ENCODE results near the gene VMAC. TPM values are rescaled to one million over a fixed set of nuclear protein-coding genes. Genes with fewer than 3 reads are reported as not detected.

VMAC gene
- total RNA-seq, 1 experiment from 2014 or later = 8.9 TPM

GRCh38 chr19:5907241-5907640 lies 2.6 kb downstream of the VMAC start:
- Histone ChIP-seq H3K4me1 (ENCODE audit: low read length) (peaks cover 9% of the 10 kb centered on the region), H2AFZ (ENCODE audit: low read length) (no peak overlapping the region), H3K27me3 (ENCODE audit: low read length) (no peaks in the 10 kb centered on the region), H3K9me3 (ENCODE audit: low read length) (no peaks in the 10 kb centered on the region), H3K36me3 (ENCODE audit: insufficient read depth, low read length) (no peaks in the 10 kb centered on the region), H3K79me2 (ENCODE audit: low read length) (peaks cover 13% of the 10 kb centered on the region), H3K4me3 (ENCODE audit: low read length) (no peak overlapping the region), H4K20me1 (ENCODE audit: insufficient read depth, low read depth, low read length) (peaks cover 3% of the 10 kb centered on the region; the same call in 1 of the 2 replicates), H3K9ac (ENCODE audit: low read length) (no peak overlapping the region), H3K9me2 (replicated peaks; ENCODE audit: insufficient read depth, low read length) (no peaks in the 10 kb centered on the region), H3K4me2 (ENCODE audit: low read depth, low read length, poor library complexity, severe bottlenecking) (no peak overlapping the region), H3K27ac (ENCODE audit: low read length) (no peak overlapping the region)
- no peak for DNase-seq

GRCh38 chr19:5908773-5909442 lies 4.2 kb downstream of the VMAC start:
- Histone ChIP-seq H3K9ac (ENCODE audit: low read length) (no peak overlapping the region), H3K4me3 (ENCODE audit: low read length) (no peak overlapping the region), H3K27me3 (ENCODE audit: low read length) (no peaks in the 10 kb centered on the region), H3K36me3 (ENCODE audit: insufficient read depth, low read length) (no peaks in the 10 kb centered on the region; the same call in 1 of the 2 replicates), H2AFZ (ENCODE audit: low read length) (no peak overlapping the region), H3K4me1 (ENCODE audit: low read length) (peaks cover 4% of the 10 kb centered on the region), H3K9me3 (ENCODE audit: low read length) (no peaks in the 10 kb centered on the region), H3K4me2 (ENCODE audit: low read depth, low read length, poor library complexity, severe bottlenecking) (no peak overlapping the region), H4K20me1 (ENCODE audit: insufficient read depth, low read depth, low read length) (no peaks in the 10 kb centered on the region), H3K27ac (ENCODE audit: low read length) (no peak overlapping the region), H3K79me2 (ENCODE audit: low read length) (no peaks in the 10 kb centered on the region), H3K9me2 (replicated peaks; ENCODE audit: insufficient read depth, low read length) (no peaks in the 10 kb centered on the region)
- no peak for DNase-seq

GRCh38 chr19:5910638-5910907 lies 5.9 kb downstream of the VMAC start:
- no peak overlapping the region for H3K4me2 ChIP-seq (ENCODE audit: low read depth, low read length, poor library complexity, severe bottlenecking)
- no peaks in the 10 kb centered on the region for H3K9me3 ChIP-seq (ENCODE audit: low read length)
- no peak overlapping the region for H3K27ac ChIP-seq (ENCODE audit: low read length)
- no peaks in the 10 kb centered on the region for H3K9me2 ChIP-seq (replicated peaks; ENCODE audit: insufficient read depth, low read length)
- H2AFZ ChIP-seq (ENCODE audit: low read length) = no peak overlapping the region
- no peaks in the 10 kb centered on the region; the same call in 1 of the 2 replicates for H3K36me3 ChIP-seq (ENCODE audit: insufficient read depth, low read length)
- H3K79me2 ChIP-seq (ENCODE audit: low read length) = no peaks in the 10 kb centered on the region
- H3K4me1 ChIP-seq (ENCODE audit: low read length) = peaks cover 2% of the 10 kb centered on the region
- no peak overlapping the region for H3K9ac ChIP-seq (ENCODE audit: low read length)
- no peaks in the 10 kb centered on the region for H3K27me3 ChIP-seq (ENCODE audit: low read length)
- DNase-seq = no peak
- H3K4me3 ChIP-seq (ENCODE audit: low read length) = no peak overlapping the region
- H4K20me1 ChIP-seq (ENCODE audit: insufficient read depth, low read depth, low read length) = no peaks in the 10 kb centered on the region

- H3K79me2 ChIP-seq (ENCODE audit: low read length) = no peaks in the 10 kb centered on the region
- no peaks in the 10 kb centered on the region for H4K20me1 ChIP-seq (ENCODE audit: insufficient read depth, low read depth, low read length)
- no peak overlapping the region for H2AFZ ChIP-seq (ENCODE audit: low read length)
- no peaks in the 10 kb centered on the region for H3K4me1 ChIP-seq (ENCODE audit: low read length)
- no peak overlapping the region for H3K27ac ChIP-seq (ENCODE audit: low read length)
- H3K9ac ChIP-seq (ENCODE audit: low read length) = no peak overlapping the region
- no peak for DNase-seq
- no peaks in the 10 kb centered on the region; the same call in 1 of the 2 replicates for H3K36me3 ChIP-seq (ENCODE audit: insufficient read depth, low read length)
- no peaks in the 10 kb centered on the region for H3K27me3 ChIP-seq (ENCODE audit: low read length)
- no peaks in the 10 kb centered on the region for H3K9me2 ChIP-seq (replicated peaks; ENCODE audit: insufficient read depth, low read length)
- no peak overlapping the region for H3K4me2 ChIP-seq (ENCODE audit: low read depth, low read length, poor library complexity, severe bottlenecking)
- H3K9me3 ChIP-seq (ENCODE audit: low read length) = no peaks in the 10 kb centered on the region
- no peak overlapping the region for H3K4me3 ChIP-seq (ENCODE audit: low read length)
Measured at GRCh38 chr19:5911366-5911765, 6.7 kb downstream of the VMAC start.

GRCh38 chr19:5913739-5914357 lies 9.2 kb downstream of the VMAC start, which contains the start of gene CAPS:
TSS of gene CAPS (plus strand) at chr19:5914254. CDS start at chr19:5914407, 153 bp downstream.
- no peaks in the 10 kb centered on the region for H3K9me2 ChIP-seq (replicated peaks; ENCODE audit: insufficient read depth, low read length)
- no peaks in the 10 kb centered on the region for H3K27me3 ChIP-seq (ENCODE audit: low read length)
- H2AFZ ChIP-seq (ENCODE audit: low read length) = no peak within 1 kb of the TSS
- no peaks in the 10 kb centered on the region for H3K9me3 ChIP-seq (ENCODE audit: low read length)
- no peaks in the 10 kb centered on the region for H3K4me1 ChIP-seq (ENCODE audit: low read length)
- no peak for DNase-seq
- H4K20me1 ChIP-seq (ENCODE audit: insufficient read depth, low read depth, low read length) = no peaks in the 10 kb centered on the region
- H3K27ac ChIP-seq (ENCODE audit: low read length) = no peak within 1 kb of the TSS
- no peak within 1 kb of the TSS for H3K9ac ChIP-seq (ENCODE audit: low read length)
- H3K4me3 ChIP-seq (ENCODE audit: low read length) = no peak within 1 kb of the TSS
- H3K79me2 ChIP-seq (ENCODE audit: low read length) = no peaks in the 10 kb centered on the region
- H3K36me3 ChIP-seq (ENCODE audit: insufficient read depth, low read length) = no peaks in the 10 kb centered on the region; the same call in 1 of the 2 replicates
- H3K4me2 ChIP-seq (ENCODE audit: low read depth, low read length, poor library complexity, severe bottlenecking) = no peak within 1 kb of the TSS

- Histone ChIP-seq H3K4me1 (ENCODE audit: low read length) (no peaks in the 10 kb centered on the region), H3K9me2 (replicated peaks; ENCODE audit: insufficient read depth, low read length) (no peaks in the 10 kb centered on the region), H3K36me3 (ENCODE audit: insufficient read depth, low read length) (no peaks in the 10 kb centered on the region; the same call in 1 of the 2 replicates), H3K4me3 (ENCODE audit: low read length) (no peak overlapping the region), H4K20me1 (ENCODE audit: insufficient read depth, low read depth, low read length) (no peaks in the 10 kb centered on the region; the same call in 1 of the 2 replicates), H3K27ac (ENCODE audit: low read length) (no peak overlapping the region), H2AFZ (ENCODE audit: low read length) (no peak overlapping the region), H3K79me2 (ENCODE audit: low read length) (no peaks in the 10 kb centered on the region), H3K9ac (ENCODE audit: low read length) (no peak overlapping the region), H3K27me3 (ENCODE audit: low read length) (no peaks in the 10 kb centered on the region), H3K9me3 (ENCODE audit: low read length) (no peaks in the 10 kb centered on the region), H3K4me2 (ENCODE audit: low read depth, low read length, poor library complexity, severe bottlenecking) (no peak overlapping the region)
- no peak for DNase-seq
Measured at GRCh38 chr19:5914358-5914774, 9.7 kb downstream of the VMAC start.

DNA sequence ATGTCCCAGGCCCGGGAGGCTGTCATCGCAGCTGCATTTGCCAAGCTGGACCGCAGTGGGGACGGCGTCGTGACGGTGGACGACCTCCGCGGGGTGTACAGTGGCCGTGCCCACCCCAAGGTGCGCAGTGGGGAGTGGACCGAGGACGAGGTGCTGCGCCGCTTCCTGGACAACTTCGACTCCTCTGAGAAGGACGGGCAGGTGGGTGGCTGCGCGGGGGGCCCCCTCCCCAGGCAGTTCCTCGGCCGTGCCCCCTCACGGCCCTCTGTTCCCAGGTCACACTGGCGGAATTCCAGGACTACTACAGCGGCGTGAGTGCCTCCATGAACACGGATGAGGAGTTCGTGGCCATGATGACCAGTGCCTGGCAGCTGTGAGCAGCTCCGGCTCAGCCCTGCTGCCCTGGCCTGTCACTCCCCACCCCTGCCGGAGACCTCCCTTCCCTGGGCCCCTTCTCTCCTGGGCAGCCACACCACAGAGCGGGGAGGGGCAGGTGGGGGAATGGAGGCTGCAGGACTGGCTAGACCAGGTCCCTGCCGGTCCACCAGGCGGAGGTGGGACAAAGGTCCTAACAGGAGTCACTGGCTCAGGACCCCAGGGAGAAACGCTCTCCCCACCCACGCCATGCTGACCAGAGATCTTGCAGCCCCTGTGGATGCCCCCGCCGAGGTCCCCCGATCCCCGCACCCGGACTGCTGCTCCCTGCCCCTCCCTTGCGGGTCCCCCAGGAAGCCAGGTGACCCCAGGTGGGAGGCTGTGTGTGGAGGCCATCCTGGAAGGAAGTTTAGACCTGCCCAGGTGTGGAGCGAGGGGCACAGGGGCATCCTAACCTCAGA lies 10.5 kb downstream of the VMAC start:
- no peak overlapping the region for H3K4me2 ChIP-seq (ENCODE audit: low read depth, low read length, poor library complexity, severe bottlenecking)

DNA sequence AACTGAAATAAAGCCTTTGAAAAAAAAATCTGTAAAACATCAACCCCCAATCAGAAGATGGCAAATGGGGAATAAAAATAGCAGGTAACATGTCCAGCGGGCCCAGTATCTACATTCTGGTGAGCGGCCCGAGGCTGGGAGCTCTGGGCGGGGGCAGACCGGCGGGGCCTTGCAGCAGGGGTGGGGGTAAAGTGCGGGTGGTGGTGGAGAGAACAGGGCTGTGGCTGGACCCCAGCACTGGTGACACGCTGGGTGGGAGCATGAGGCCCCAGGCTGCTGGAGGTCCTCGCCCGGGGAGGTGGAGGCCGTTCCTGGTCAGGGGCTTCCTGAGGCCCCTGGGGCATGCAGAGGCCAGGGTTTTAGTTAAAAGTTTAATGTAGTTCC lies 11.1 kb downstream of the VMAC start:
- H3K9me3 ChIP-seq (ENCODE audit: low read length) = no peaks in the 10 kb centered on the region
- H4K20me1 ChIP-seq (ENCODE audit: insufficient read depth, low read depth, low read length) = no peaks in the 10 kb centered on the region; the same call in 1 of the 2 replicates
- H3K36me3 ChIP-seq (ENCODE audit: insufficient read depth, low read length) = no peaks in the 10 kb centered on the region; the same call in 1 of the 2 replicates
- no peaks in the 10 kb centered on the region for H3K27me3 ChIP-seq (ENCODE audit: low read length)
- DNase-seq = no peak
- no peak overlapping the region for H3K9ac ChIP-seq (ENCODE audit: low read length)
- H3K4me2 ChIP-seq (ENCODE audit: low read depth, low read length, poor library complexity, severe bottlenecking) = no peak overlapping the region
- no peak overlapping the region for H3K4me3 ChIP-seq (ENCODE audit: low read length)
- no peaks in the 10 kb centered on the region for H3K79me2 ChIP-seq (ENCODE audit: low read length)
- no peaks in the 10 kb centered on the region for H3K9me2 ChIP-seq (replicated peaks; ENCODE audit: insufficient read depth, low read length)
- no peak overlapping the region for H3K27ac ChIP-seq (ENCODE audit: low read length)
- H2AFZ ChIP-seq (ENCODE audit: low read length) = no peak overlapping the region
- no peaks in the 10 kb centered on the region for H3K4me1 ChIP-seq (ENCODE audit: low read length)

More for the DNA sequence above, 10.5 kb downstream of the VMAC start:
- DNase-seq = no peak
- no peaks in the 10 kb centered on the region for H3K79me2 ChIP-seq (ENCODE audit: low read length)
- H3K27me3 ChIP-seq (ENCODE audit: low read length) = no peaks in the 10 kb centered on the region
- H3K4me1 ChIP-seq (ENCODE audit: low read length) = no peaks in the 10 kb centered on the region
- no peak overlapping the region for H3K9ac ChIP-seq (ENCODE audit: low read length)
- H3K9me2 ChIP-seq (replicated peaks; ENCODE audit: insufficient read depth, low read length) = no peaks in the 10 kb centered on the region
- no peaks in the 10 kb centered on the region; the same call in 1 of the 2 replicates for H3K36me3 ChIP-seq (ENCODE audit: insufficient read depth, low read length)
- no peak overlapping the region for H3K4me3 ChIP-seq (ENCODE audit: low read length)
- no peaks in the 10 kb centered on the region for H3K9me3 ChIP-seq (ENCODE audit: low read length)
- H4K20me1 ChIP-seq (ENCODE audit: insufficient read depth, low read depth, low read length) = no peaks in the 10 kb centered on the region; the same call in 1 of the 2 replicates
- no peak overlapping the region for H2AFZ ChIP-seq (ENCODE audit: low read length)
- no peak overlapping the region for H3K27ac ChIP-seq (ENCODE audit: low read length)
